K562 (cell line): ENCODE results near the gene FAM3C. TPM values are rescaled to one million over a fixed set of nuclear protein-coding genes. Genes with fewer than 3 reads are reported as not detected.

ENCODE experiments used
- FOXJ3 ChIP-seq: sonication (generic); formaldehyde crosslinking; IDR thresholded peaks from 2 replicates; pipeline ENCODE4 v1.4.0; 2020; ENCODE audit warnings: mild to moderate bottlenecking, missing genetic modification reagents
- HDAC2 ChIP-seq: fragments of 450-650 bp; IDR thresholded peaks from 2 replicates; pipeline ENCODE4 v1.6.1; 2016; ENCODE audit warnings: mild to moderate bottlenecking
- HMG20A ChIP-seq: fragments of 450-650 bp; formaldehyde crosslinking; conservative IDR thresholded peaks from 2 replicates; pipeline ENCODE4 v1.4.0; 2020; ENCODE audit warnings: mild to moderate bottlenecking, mixed read lengths
- MAFG ChIP-seq: fragments of 450-650 bp; conservative IDR thresholded peaks from 2 replicates; pipeline ENCODE4 v1.6.1; 2016; ENCODE audit warnings: missing genetic modification characterization, missing compliant biosample characterization
- MTF1 ChIP-seq: fragments of 250-450 bp; sonication (Bioruptor Pico); IDR thresholded peaks from 2 replicates; pipeline ENCODE4 v1.9.0; 2021; ENCODE audit warnings: moderate library complexity, mild to moderate bottlenecking, inconsistent platforms, borderline replicate concordance
- PBX2 ChIP-seq, 2 experiments: IDR thresholded peaks in 1 of 2; conservative IDR thresholded peaks in 1 of 2; 2 replicates each; pipeline ENCODE4 v1.6.1; 2016; ENCODE audit warnings: low read depth in 2 of 2, mild to moderate bottlenecking in 1 of 2, missing compliant biosample characterization in 1 of 2, missing genetic modification characterization in 1 of 2, moderate library complexity in 1 of 2
- SREBF2 ChIP-seq: sonication (generic); formaldehyde crosslinking; IDR thresholded peaks from 2 replicates; pipeline ENCODE4 v1.4.0; 2020; ENCODE audit warnings: mild to moderate bottlenecking, missing genetic modification reagents
- YY1 ChIP-seq, 3 experiments: IDR thresholded peaks; 2 replicates each; pipeline ENCODE4 v1.6.1; 2011; ENCODE audit warnings: low read length in 2 of 3, mild to moderate bottlenecking in 2 of 3, moderate library complexity in 2 of 3, borderline replicate concordance in 1 of 3, control low read depth in 1 of 3, low read depth in 1 of 3; ENCODE audit not compliant: insufficient read depth in 3 of 3, insufficient replicate concordance in 2 of 3, control insufficient read depth in 1 of 3, insufficient read length in 1 of 3; ENCODE audit errors: extremely low read depth in 1 of 3
- ZBTB1 ChIP-seq: sonication (generic); formaldehyde crosslinking; IDR thresholded peaks from 2 replicates; pipeline ENCODE4 v1.8.1; 2023; ENCODE audit warnings: missing genetic modification reagents, low read depth, mild to moderate bottlenecking, borderline replicate concordance
- ZNF3 ChIP-seq: fragments of 250-450 bp; sonication (Bioruptor Pico); IDR thresholded peaks from 2 replicates; pipeline ENCODE4 v1.5.0; 2021; ENCODE audit warnings: mild to moderate bottlenecking, moderate library complexity
- ZNF507 ChIP-seq: conservative IDR thresholded peaks from 2 replicates; pipeline ENCODE4 v1.6.1; 2017; ENCODE audit warnings: missing genetic modification characterization, missing compliant biosample characterization
- polyA plus RNA-seq, 8 experiments: library from polyadenylated mRNA; depleted of rRNA in 4 of 8; stranded (reverse) in 5 of 8; unstranded in 3 of 8; fragments of >200 nt; fragmentation: Nextera tagmentation in 2 of 8; fragmentation: Illumina TruSeq in 1 of 8; extraction: Ambion mirVana in 2 of 8; extraction: Trizol in 1 of 8; gene quantifications; 2 replicates each; pipeline versions ENCODE4 v1.2.1 to v1.2.3, GENCODE V29; 2011 to 2014; ENCODE audit warnings: inconsistent platforms in 1 of 8, missing spikeins in 1 of 8
- total RNA-seq, 7 experiments: library from RNA; depleted of rRNA in 6 of 7; stranded (reverse); fragments of >200 nt in 6 of 7; fragmentation: Illumina TruSeq in 2 of 7; extraction: Trizol in 2 of 7; gene quantifications; 2 replicates each; pipeline versions ENCODE4 v1.2.1 to v1.2.3, GENCODE V29; 2011 to 2021; ENCODE audit warnings: low replicate concordance in 1 of 7
- TF ChIP-seq, protein P1 (sequence below), 2 experiments: IDR thresholded peaks; 2 replicates each; pipeline ENCODE4 v1.6.1; 2011; ENCODE audit warnings: borderline replicate concordance in 1 of 2, control low read depth in 1 of 2, low read depth in 1 of 2, low read length in 1 of 2, mild to moderate bottlenecking in 1 of 2, mixed read lengths in 1 of 2, moderate library complexity in 1 of 2; ENCODE audit not compliant: insufficient read depth in 1 of 2, insufficient read length in 1 of 2, poor library complexity in 1 of 2, severe bottlenecking in 1 of 2; ENCODE audit errors: extremely low read depth in 1 of 2
- TF ChIP-seq, protein P2 (sequence below): sonication (generic); formaldehyde crosslinking; IDR thresholded peaks from 2 replicates; pipeline ENCODE4 v1.8.0; 2022; ENCODE audit warnings: mild to moderate bottlenecking, missing genetic modification reagents
- TF ChIP-seq, protein P3 (sequence below): fragments of 450-650 bp; IDR thresholded peaks from 2 replicates; pipeline ENCODE4 v1.6.1; 2017; ENCODE audit warnings: antibody characterized with exemption
- TF ChIP-seq, protein P4 (sequence below), 2 experiments: fragments of 150-350 bp in 1 of 2; IDR thresholded peaks; 2 replicates each; pipeline ENCODE4 v1.6.1; 2012 to 2016; ENCODE audit warnings: low read depth in 2 of 2, low read length in 2 of 2, mild to moderate bottlenecking in 1 of 2, moderate library complexity in 1 of 2

The FAM3C gene
- total and polyA plus RNA-seq, 9 of the 15 experiments (the other 6 are each of a cell fraction or from before 2014, with no cell fraction given), result 10.6 to 42.6 (median 30.0) TPM

- TF ChIP-seq, protein P1, sequence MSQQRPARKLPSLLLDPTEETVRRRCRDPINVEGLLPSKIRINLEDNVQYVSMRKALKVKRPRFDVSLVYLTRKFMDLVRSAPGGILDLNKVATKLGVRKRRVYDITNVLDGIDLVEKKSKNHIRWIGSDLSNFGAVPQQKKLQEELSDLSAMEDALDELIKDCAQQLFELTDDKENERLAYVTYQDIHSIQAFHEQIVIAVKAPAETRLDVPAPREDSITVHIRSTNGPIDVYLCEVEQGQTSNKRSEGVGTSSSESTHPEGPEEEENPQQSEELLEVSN (IDR thresholded peaks at IDR 0.05; ENCODE audit: borderline replicate concordance in 1 of 2, extremely low read depth in 1 of 2, insufficient read depth in 1 of 2, insufficient read length in 1 of 2, low read depth in 1 of 2, low read length in 1 of 2, poor library complexity in 1 of 2, severe bottlenecking in 1 of 2), result peak in 1 of 2 experiments; percentile 65
- TF ChIP-seq MAFG, result no peak
- TF ChIP-seq ZNF507 (tag), result no peak
- TF ChIP-seq, protein P2, sequence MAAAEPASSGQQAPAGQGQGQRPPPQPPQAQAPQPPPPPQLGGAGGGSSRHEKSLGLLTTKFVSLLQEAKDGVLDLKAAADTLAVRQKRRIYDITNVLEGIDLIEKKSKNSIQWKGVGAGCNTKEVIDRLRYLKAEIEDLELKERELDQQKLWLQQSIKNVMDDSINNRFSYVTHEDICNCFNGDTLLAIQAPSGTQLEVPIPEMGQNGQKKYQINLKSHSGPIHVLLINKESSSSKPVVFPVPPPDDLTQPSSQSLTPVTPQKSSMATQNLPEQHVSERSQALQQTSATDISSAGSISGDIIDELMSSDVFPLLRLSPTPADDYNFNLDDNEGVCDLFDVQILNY, result no peak
- TF ChIP-seq ZBTB1 (CRISPR knock-in tag), result no peak
- no peak for TF ChIP-seq PBX2 (CRISPR knock-in tag; IDR thresholded peaks at IDR 0.05; ENCODE audit: low read depth)
- TF ChIP-seq PBX2 (tag; conservative IDR thresholded peaks at IDR 0.05; ENCODE audit: low read depth), result peak; percentile 71
- TF ChIP-seq MTF1 (CRISPR knock-in tag), result no peak
- no peak for TF ChIP-seq SREBF2 (CRISPR knock-in tag)
- TF ChIP-seq FOXJ3 (CRISPR knock-in tag), result no peak
- TF ChIP-seq, protein P3, sequence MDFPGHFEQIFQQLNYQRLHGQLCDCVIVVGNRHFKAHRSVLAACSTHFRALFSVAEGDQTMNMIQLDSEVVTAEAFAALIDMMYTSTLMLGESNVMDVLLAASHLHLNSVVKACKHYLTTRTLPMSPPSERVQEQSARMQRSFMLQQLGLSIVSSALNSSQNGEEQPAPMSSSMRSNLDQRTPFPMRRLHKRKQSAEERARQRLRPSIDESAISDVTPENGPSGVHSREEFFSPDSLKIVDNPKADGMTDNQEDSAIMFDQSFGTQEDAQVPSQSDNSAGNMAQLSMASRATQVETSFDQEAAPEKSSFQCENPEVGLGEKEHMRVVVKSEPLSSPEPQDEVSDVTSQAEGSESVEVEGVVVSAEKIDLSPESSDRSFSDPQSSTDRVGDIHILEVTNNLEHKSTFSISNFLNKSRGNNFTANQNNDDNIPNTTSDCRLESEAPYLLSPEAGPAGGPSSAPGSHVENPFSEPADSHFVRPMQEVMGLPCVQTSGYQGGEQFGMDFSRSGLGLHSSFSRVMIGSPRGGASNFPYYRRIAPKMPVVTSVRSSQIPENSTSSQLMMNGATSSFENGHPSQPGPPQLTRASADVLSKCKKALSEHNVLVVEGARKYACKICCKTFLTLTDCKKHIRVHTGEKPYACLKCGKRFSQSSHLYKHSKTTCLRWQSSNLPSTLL, result no peak
- TF ChIP-seq YY1 (IDR thresholded peaks at IDR 0.05; ENCODE audit: borderline replicate concordance in 1 of 3, control insufficient read depth in 1 of 3, extremely low read depth in 1 of 3, insufficient read depth in 3 of 3, insufficient read length in 1 of 3, insufficient replicate concordance in 2 of 3, low read depth in 1 of 3, low read length in 2 of 3), result peak; percentile 59 to 90 (median 72)
- no peak for TF ChIP-seq HDAC2
- TF ChIP-seq ZNF3 (CRISPR knock-in tag), result no peak
- TF ChIP-seq, protein P4, sequence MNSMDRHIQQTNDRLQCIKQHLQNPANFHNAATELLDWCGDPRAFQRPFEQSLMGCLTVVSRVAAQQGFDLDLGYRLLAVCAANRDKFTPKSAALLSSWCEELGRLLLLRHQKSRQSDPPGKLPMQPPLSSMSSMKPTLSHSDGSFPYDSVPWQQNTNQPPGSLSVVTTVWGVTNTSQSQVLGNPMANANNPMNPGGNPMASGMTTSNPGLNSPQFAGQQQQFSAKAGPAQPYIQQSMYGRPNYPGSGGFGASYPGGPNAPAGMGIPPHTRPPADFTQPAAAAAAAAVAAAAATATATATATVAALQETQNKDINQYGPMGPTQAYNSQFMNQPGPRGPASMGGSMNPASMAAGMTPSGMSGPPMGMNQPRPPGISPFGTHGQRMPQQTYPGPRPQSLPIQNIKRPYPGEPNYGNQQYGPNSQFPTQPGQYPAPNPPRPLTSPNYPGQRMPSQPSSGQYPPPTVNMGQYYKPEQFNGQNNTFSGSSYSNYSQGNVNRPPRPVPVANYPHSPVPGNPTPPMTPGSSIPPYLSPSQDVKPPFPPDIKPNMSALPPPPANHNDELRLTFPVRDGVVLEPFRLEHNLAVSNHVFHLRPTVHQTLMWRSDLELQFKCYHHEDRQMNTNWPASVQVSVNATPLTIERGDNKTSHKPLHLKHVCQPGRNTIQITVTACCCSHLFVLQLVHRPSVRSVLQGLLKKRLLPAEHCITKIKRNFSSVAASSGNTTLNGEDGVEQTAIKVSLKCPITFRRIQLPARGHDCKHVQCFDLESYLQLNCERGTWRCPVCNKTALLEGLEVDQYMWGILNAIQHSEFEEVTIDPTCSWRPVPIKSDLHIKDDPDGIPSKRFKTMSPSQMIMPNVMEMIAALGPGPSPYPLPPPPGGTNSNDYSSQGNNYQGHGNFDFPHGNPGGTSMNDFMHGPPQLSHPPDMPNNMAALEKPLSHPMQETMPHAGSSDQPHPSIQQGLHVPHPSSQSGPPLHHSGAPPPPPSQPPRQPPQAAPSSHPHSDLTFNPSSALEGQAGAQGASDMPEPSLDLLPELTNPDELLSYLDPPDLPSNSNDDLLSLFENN (IDR thresholded peaks at IDR 0.05; ENCODE audit: low read depth in 2 of 2, low read length in 2 of 2), result no peak
- TF ChIP-seq HMG20A (CRISPR knock-in tag), result no peak
Measured at GRCh38 chr7:121436688-121437087, 40.6 kb upstream of the FAM3C start (continued).
